OCI-LY1 (cell line): Measurements from ENCODE around the gene ZBTB45.

Experiments used
- EZH2 ChIP-seq: fragments of 200-600 bp; sonication (generic), shearing (Covaris generic); IDR thresholded peaks from 2 replicates; pipeline ENCODE4 v1.8.0; 2017; ENCODE audit warnings: borderline replicate concordance, mixed run types, mild to moderate bottlenecking, antibody characterized with exemption, low read length, moderate library complexity, mixed read lengths
- TF ChIP-seq, protein P1 (sequence below): fragments of 200-600 bp; sonication (generic), shearing (Covaris generic); IDR thresholded peaks from 2 replicates; pipeline ENCODE4 v1.5.1; 2017; ENCODE audit warnings: mild to moderate bottlenecking, antibody characterized with exemption, low read length, moderate library complexity, mixed read lengths

DNA sequence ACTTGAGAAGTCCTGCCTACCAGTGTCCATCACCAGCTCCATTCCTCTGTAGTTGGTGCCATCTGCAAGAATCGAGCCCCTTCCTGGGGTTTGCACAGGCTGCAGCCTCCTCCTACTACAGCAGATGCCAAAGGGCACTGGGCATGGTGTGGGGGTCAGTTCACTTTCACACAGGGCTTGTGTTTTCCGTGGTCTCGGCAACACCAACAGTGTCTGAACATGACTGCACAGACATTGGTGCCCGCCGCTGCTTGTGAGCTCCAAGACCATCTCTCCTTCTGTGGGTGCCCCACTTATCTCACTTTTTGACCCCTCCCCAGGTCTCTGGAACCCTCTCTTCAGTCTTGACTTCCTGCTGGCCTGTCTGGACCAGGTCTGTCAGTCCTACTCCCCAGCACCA lies 28.2 kb downstream of the ZBTB45 start:
- no peak for TF ChIP-seq EZH2
- TF ChIP-seq, protein P1, sequence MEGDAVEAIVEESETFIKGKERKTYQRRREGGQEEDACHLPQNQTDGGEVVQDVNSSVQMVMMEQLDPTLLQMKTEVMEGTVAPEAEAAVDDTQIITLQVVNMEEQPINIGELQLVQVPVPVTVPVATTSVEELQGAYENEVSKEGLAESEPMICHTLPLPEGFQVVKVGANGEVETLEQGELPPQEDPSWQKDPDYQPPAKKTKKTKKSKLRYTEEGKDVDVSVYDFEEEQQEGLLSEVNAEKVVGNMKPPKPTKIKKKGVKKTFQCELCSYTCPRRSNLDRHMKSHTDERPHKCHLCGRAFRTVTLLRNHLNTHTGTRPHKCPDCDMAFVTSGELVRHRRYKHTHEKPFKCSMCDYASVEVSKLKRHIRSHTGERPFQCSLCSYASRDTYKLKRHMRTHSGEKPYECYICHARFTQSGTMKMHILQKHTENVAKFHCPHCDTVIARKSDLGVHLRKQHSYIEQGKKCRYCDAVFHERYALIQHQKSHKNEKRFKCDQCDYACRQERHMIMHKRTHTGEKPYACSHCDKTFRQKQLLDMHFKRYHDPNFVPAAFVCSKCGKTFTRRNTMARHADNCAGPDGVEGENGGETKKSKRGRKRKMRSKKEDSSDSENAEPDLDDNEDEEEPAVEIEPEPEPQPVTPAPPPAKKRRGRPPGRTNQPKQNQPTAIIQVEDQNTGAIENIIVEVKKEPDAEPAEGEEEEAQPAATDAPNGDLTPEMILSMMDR: no peak
